Osteoblast (primary cell): ENCODE measurements around the gene PACS2. TPM values are rescaled to one million over a fixed set of nuclear protein-coding genes. Genes with fewer than 3 reads are reported as not detected.
A peak's percentile ranks its signal among the peaks of the same experiment; 100 is the strongest.
"Not testable (repeated sequence)": the region's sequence is repeated elsewhere in the genome, so short reads cannot be mapped to it uniquely, and the experiment has no call there.

Experiments
- DNase-seq: peaks from one replicate; pipeline ENCODE4 v3.0.0; 2011; ENCODE audit warnings: low spot score, mixed read lengths; ENCODE audit not compliant: insufficient read length; ENCODE audit errors: missing footprints
- H2AFZ ChIP-seq: 2 replicates; pipeline ENCODE4 v1.6.0; 2011; ENCODE audit warnings: mild to moderate bottlenecking, low read length
- H3K27ac ChIP-seq: 2 replicates; pipeline ENCODE4 v1.5.1; 2011; ENCODE audit warnings: mild to moderate bottlenecking, low read depth, low read length, moderate library complexity
- H3K27me3 ChIP-seq: 2 replicates; pipeline ENCODE4 v1.6.0; 2012; ENCODE audit warnings: mild to moderate bottlenecking, control low read depth, inconsistent platforms, low read length, moderate library complexity; ENCODE audit not compliant: insufficient read depth
- H3K36me3 ChIP-seq: 2 replicates; pipeline ENCODE4 v1.5.1; 2011; ENCODE audit warnings: mild to moderate bottlenecking, low read length, control low read depth, moderate library complexity; ENCODE audit not compliant: insufficient read depth
- H3K4me1 ChIP-seq: 2 replicates; pipeline ENCODE4 v1.5.1; 2011; ENCODE audit warnings: mild to moderate bottlenecking, low read length, control low read depth, moderate library complexity; ENCODE audit not compliant: insufficient read depth
- H3K4me2 ChIP-seq: 2 replicates; pipeline ENCODE4 v1.6.0; 2011; ENCODE audit warnings: mild to moderate bottlenecking, low read length; ENCODE audit not compliant: insufficient read depth
- H3K4me3 ChIP-seq: fragments of 200-600 bp; sonication (generic); 3 replicates; pipeline ENCODE4 v1.5.1; 2012; ENCODE audit warnings: mild to moderate bottlenecking, low read length, inconsistent platforms; ENCODE audit not compliant: insufficient read depth
- H3K79me2 ChIP-seq: 2 replicates; pipeline ENCODE4 v1.6.0; 2012; ENCODE audit warnings: mild to moderate bottlenecking, low read length, control low read depth, inconsistent platforms; ENCODE audit not compliant: insufficient read depth
- H3K9me3 ChIP-seq: 2 replicates; pipeline ENCODE4 v1.5.1; 2011; ENCODE audit warnings: low read depth, low read length, control low read depth
- H4K20me1 ChIP-seq: 2 replicates; pipeline ENCODE4 v1.6.0; 2012; ENCODE audit warnings: mild to moderate bottlenecking, low read length, control low read depth; ENCODE audit not compliant: insufficient read depth
- CTCF ChIP-seq: IDR thresholded peaks from 2 replicates; pipeline ENCODE4 v1.5.1; 2011; ENCODE audit warnings: mild to moderate bottlenecking, low read depth, low read length, moderate library complexity; ENCODE audit errors: extremely low read depth
- total RNA-seq: library from RNA; depleted of rRNA; stranded (reverse); fragments of >200 nt; gene quantifications from 2 replicates; pipeline ENCODE4 v1.2.3, GENCODE V29; 2012

The PACS2 gene
- total RNA-seq, 1 donor, result 81.1 TPM

- Histone ChIP-seq H4K20me1 (peaks cover 21% of the 10 kb centered on the region), H3K27me3 (no peaks in the 10 kb centered on the region), H3K79me2 (peaks cover 29% of the 10 kb centered on the region), H3K4me1 (peaks cover 5% of the 10 kb centered on the region), H3K9me3 (no peaks in the 10 kb centered on the region), H3K36me3 (no peaks in the 10 kb centered on the region), H2AFZ (no peak overlapping the region), H3K4me2 (no peak overlapping the region), H3K27ac (no peak overlapping the region), H3K4me3 (no peak overlapping the region)
- TF ChIP-seq CTCF, result no peak
- no peak for DNase-seq
These were observed 39.9 kb upstream of the PACS2 start for GRCh38 chr14:105274637-105275036.

GRCh38 chr14:105275267-105275946 is 39.1 kb upstream of the PACS2 start:
- H4K20me1 ChIP-seq, result peaks cover 28% of the 10 kb centered on the region
- DNase-seq, result peak; percentile 98
- no peaks in the 10 kb centered on the region for H3K9me3 ChIP-seq
- H3K27me3 ChIP-seq, result no peaks in the 10 kb centered on the region
- peaks cover 36% of the 10 kb centered on the region for H3K79me2 ChIP-seq
- no peak overlapping the region for H3K27ac ChIP-seq
- H3K4me3 ChIP-seq, result no peak overlapping the region
- no peak overlapping the region for H2AFZ ChIP-seq
- no peaks in the 10 kb centered on the region for H3K36me3 ChIP-seq
- no peak overlapping the region for H3K4me2 ChIP-seq
- peaks cover 5% of the 10 kb centered on the region for H3K4me1 ChIP-seq
- TF ChIP-seq CTCF, result no peak

- not testable (repeated sequence) for H3K9me3 ChIP-seq, H3K4me2 ChIP-seq, H2AFZ ChIP-seq, H3K4me1 ChIP-seq, H3K36me3 ChIP-seq, H3K4me3 ChIP-seq, H3K27ac ChIP-seq, H3K27me3 ChIP-seq
- Histone ChIP-seq H3K79me2 (peaks cover 40% of the 10 kb centered on the region), H4K20me1 (peaks cover 41% of the 10 kb centered on the region)
- DNase-seq, result peak; percentile 64
These were observed 37.1 kb upstream of the PACS2 start for GRCh38 chr14:105277448-105277847.

GRCh38 chr14:105279642-105280361 is 34.7 kb upstream of the PACS2 start:
- H3K79me2 ChIP-seq, result peaks cover 49% of the 10 kb centered on the region
- H3K4me2 ChIP-seq, result no peak overlapping the region
- no peaks in the 10 kb centered on the region for H3K27me3 ChIP-seq
- H2AFZ ChIP-seq, result no peak overlapping the region
- H4K20me1 ChIP-seq, result peaks cover 42% of the 10 kb centered on the region
- H3K36me3 ChIP-seq, result no peaks in the 10 kb centered on the region
- H3K4me3 ChIP-seq, result no peak overlapping the region
- no peaks in the 10 kb centered on the region for H3K9me3 ChIP-seq
- peaks cover 5% of the 10 kb centered on the region for H3K4me1 ChIP-seq
- H3K27ac ChIP-seq, result no peak overlapping the region
- TF ChIP-seq CTCF, result no peak
- peak; percentile 31 for DNase-seq
